Fibroblast of skin of abdomen (primary cell): ENCODE measurements around the gene LRRC19. TPM values are rescaled to one million over a fixed set of nuclear protein-coding genes. Genes with fewer than 3 reads are reported as not detected.
A peak's percentile ranks its signal among the peaks of the same experiment; 100 is the strongest.

Source experiments
- DNase-seq: peaks from one replicate; pipeline ENCODE4 v3.0.0-alpha.2; 2013
- polyA plus RNA-seq, 2 experiments: library from polyadenylated mRNA; unstranded; fragments of 120-200 nt; gene quantifications; one replicate each; pipeline ENCODE4 v1.2.1, GENCODE V29; 2013; ENCODE audit not compliant: insufficient read length in 2 of 2

Gene LRRC19
- polyA plus RNA-seq (2013, experiment 1 of 2; ENCODE audit: insufficient read length): 0.10 TPM
- 0.12 TPM for polyA plus RNA-seq (2013, experiment 2 of 2; ENCODE audit: insufficient read length)

GRCh38 chr9:27005491-27005890 is at the start of gene LRRC19:
LRRC19 (minus strand) TSS chr9:27005672; CDS start chr9:26999694, 5,978 bp downstream.
- no peak for DNase-seq

- DNase-seq: no peak
Observed at GRCh38 chr9:27054841-27055240, 49.4 kb upstream of the LRRC19 start.

GRCh38 chr9:27054125-27054524 is 48.7 kb upstream of the LRRC19 start:
- DNase-seq: no peak

- no peak for DNase-seq
Observed at GRCh38 chr9:27053369-27054022, 48.0 kb upstream of the LRRC19 start.

- no peak for DNase-seq
Observed at GRCh38 chr9:27047136-27047535, 41.7 kb upstream of the LRRC19 start.

GRCh38 chr9:27043176-27043575 is 37.7 kb upstream of the LRRC19 start:
- DNase-seq: no peak

- no peak for DNase-seq
Observed at GRCh38 chr9:27042476-27042875, 37.0 kb upstream of the LRRC19 start.

GRCh38 chr9:27041746-27042145 is 36.3 kb upstream of the LRRC19 start:
- DNase-seq: no peak

- no peak for DNase-seq
Observed at GRCh38 chr9:27037499-27037898, 32.0 kb upstream of the LRRC19 start.

- DNase-seq: peak; percentile 38
Observed at GRCh38 chr9:27033815-27034403, 28.4 kb upstream of the LRRC19 start.

- no peak for DNase-seq
Observed at GRCh38 chr9:27029186-27029585, 23.7 kb upstream of the LRRC19 start.

- DNase-seq: no peak
Observed at GRCh38 chr9:27022920-27023319, 17.4 kb upstream of the LRRC19 start.

- peak; percentile 24 for DNase-seq
Observed at GRCh38 chr9:27019589-27019988, 14.1 kb upstream of the LRRC19 start.

- DNase-seq: no peak
Observed at GRCh38 chr9:27003426-27004077, 1.9 kb downstream of the LRRC19 start.

GRCh38 chr9:26995810-26996209 is 9.7 kb downstream of the LRRC19 start:
- DNase-seq: no peak

GRCh38 chr9:26983340-26983739 is 22.1 kb downstream of the LRRC19 start:
- DNase-seq: no peak

GRCh38 chr9:26975728-26976707 is 29.5 kb downstream of the LRRC19 start:
- DNase-seq: peak; percentile 44

- DNase-seq: no peak
Observed at GRCh38 chr9:26974927-26975326, 30.5 kb downstream of the LRRC19 start.

- DNase-seq: no peak
Observed at GRCh38 chr9:26973989-26974388, 31.5 kb downstream of the LRRC19 start.

GRCh38 chr9:26971721-26972120 is 33.8 kb downstream of the LRRC19 start:
- DNase-seq: no peak

- DNase-seq: no peak
Observed at GRCh38 chr9:26956860-26957233, 48.6 kb downstream of the LRRC19 start.
